GM12874 (cell line): Measurements from ENCODE around the gene PCCA.

ENCODE experiments used
- TF ChIP-seq, protein P1 (sequence below): IDR thresholded peaks from 2 replicates; pipeline ENCODE4 v1.5.1; 2011; ENCODE audit warnings: low read depth, mild to moderate bottlenecking, control low read depth, low read length, moderate library complexity; ENCODE audit not compliant: insufficient read depth

The PCCA gene

DNA sequence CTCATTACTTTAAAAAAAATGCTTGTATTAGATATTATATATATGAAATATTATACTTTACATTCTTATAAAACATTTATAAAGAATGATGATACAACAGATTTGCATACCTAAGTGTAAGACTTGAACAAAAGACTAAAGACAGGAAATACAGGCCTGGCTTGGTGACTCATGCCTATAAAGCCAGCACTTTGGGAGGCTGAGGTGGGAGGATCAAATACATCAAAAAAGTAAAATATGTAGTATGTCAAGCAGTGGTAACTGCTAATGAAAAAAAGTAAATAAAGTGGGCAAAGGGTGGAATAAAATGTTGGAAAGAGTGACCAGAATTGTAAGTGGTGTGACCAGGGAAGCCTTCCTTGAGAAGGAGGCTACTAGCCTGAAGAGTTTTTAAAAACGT, 366.0 kb downstream of the PCCA start:
- TF ChIP-seq, protein P1, sequence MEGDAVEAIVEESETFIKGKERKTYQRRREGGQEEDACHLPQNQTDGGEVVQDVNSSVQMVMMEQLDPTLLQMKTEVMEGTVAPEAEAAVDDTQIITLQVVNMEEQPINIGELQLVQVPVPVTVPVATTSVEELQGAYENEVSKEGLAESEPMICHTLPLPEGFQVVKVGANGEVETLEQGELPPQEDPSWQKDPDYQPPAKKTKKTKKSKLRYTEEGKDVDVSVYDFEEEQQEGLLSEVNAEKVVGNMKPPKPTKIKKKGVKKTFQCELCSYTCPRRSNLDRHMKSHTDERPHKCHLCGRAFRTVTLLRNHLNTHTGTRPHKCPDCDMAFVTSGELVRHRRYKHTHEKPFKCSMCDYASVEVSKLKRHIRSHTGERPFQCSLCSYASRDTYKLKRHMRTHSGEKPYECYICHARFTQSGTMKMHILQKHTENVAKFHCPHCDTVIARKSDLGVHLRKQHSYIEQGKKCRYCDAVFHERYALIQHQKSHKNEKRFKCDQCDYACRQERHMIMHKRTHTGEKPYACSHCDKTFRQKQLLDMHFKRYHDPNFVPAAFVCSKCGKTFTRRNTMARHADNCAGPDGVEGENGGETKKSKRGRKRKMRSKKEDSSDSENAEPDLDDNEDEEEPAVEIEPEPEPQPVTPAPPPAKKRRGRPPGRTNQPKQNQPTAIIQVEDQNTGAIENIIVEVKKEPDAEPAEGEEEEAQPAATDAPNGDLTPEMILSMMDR: no peak

DNA sequence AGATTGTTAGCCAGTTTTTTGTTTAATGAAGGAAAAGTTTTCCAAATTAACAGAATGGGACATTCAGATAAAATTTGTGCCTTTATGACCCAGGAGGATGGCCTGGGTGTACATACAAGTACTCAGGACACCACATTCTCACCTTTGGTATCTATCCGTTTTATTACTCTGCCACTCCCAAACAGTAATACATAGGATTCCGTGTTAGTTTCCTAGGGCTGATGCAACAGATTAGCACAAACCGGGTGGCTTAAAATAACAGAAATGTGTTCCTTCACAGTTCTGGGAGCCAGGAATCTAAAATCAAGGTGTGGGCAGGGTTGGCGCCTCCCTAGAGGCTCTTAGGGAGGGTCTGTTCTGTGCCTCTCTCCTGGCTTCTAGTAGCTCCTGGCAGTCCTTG, 369.8 kb downstream of the PCCA start:
- TF ChIP-seq, protein P1: no peak

DNA sequence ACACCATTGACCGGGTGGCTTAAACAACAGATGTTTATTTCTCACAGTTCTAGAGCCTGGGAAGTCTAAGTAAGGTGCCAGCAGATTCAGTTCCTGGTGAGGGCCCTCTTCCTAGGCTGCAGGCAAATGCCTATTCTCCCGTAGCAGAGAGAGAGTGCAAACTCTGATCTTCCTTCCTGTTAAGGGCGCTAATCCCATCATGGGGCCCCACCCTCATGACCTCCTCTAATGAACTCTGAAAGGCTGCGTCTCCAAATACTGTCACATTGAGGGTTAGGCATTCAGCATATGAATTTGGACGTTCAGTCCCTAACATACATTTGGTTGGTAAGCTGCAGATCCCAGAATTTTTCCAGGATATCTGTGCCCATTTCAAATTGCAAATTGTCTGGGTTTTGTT, 370.9 kb downstream of the PCCA start:
- TF ChIP-seq, protein P1: no peak

DNA sequence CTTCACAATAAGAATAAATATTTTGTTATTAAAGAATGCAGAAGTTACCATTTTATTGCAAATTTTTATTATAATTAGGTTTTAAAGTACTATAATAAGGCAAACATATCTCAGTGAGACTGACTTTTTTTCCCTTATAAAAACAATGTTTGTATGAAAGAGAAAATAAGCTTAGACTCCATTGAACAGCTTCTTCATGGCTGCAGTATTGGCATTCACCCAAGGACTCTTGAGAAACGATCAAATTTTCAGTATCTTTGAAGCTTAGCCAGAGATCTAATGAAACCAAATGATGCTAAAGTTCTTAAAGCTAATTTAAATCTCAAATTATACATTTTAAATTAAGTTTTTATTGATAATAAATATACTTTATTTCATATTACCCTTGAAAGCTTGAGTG, 371.4 kb downstream of the PCCA start:
- TF ChIP-seq, protein P1: no peak

DNA sequence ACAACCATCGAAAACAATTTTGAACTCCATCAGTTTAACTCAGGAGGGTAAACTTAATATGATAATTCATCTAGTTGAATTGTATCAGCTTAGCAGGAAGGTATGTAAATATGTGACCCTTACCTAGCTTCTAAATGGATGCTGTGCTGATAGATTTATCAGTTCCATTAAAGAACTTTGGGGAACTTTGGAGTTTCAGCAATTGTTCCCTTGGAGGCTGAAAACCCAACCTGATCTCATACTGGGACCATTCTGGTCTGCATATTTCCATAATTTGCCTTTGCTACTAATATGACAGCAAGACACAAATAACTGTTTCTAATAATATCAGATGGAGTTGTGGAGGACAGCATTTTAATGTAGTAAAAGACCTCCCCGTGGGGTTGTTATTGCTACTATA, 371.9 kb downstream of the PCCA start:
- TF ChIP-seq, protein P1: no peak

DNA sequence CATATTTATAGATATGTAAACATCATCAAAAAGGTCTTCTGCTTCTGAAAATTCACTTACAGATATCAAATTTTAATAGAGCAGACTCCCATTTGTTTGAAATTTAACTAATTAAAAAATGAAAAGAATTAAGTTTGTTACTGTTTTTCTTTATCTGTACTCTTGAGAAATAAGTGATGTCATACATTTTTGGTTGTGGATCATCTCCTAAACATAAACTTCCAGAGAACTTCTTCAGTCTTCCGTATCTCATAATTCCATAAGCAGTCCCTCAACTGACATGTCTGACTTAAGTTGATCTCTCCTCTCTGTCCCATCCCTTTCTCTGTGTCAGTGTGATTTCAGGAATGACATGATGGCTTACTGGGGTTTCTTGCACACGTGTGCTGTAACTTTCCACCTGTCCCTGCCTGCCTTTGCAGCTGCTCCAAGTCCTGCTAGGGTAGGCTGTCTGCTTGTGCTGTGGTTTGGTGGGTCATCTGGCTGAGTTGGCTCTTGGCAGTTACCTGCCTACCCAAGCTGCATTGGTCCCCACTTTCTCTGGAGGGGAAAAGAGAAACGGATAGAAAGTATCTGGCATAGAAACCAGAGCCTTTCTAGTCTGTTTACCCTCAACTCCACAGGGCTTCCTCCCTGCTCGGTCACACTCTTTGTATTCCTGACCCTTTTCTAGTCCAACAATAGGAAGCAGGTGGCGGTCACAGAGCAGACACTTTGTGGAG, 372.6 kb downstream of the PCCA start:
- TF ChIP-seq, protein P1: no peak

DNA sequence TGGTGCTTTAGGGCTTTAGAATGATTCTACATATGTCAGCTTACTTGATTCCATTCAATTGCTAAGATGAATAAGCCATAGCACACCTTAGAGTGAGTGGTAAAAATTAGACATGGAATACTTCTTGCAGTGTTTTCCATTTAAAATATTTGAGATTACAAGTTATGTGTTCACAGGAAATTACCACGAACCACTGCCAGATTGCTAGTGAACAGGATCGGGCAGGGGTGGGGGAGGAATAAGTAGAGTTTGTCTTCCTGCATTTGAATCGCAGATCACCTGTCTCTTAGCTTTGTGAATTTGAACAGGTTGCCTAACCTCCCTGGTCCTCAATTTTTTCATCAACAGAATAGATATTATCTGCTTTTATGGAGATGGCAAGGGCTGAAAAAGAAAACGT, 375.1 kb downstream of the PCCA start:
- TF ChIP-seq, protein P1: no peak
